Activated naive CD4-positive, alpha-beta T cell (primary cell): ENCODE data around the gene FAM78A.
A peak's percentile ranks its signal among the peaks of the same experiment; 100 is the strongest.
"Not testable (repeated sequence)": the region's sequence is repeated elsewhere in the genome, so short reads cannot be mapped to it uniquely, and the experiment has no call there.

ENCODE experiments used
- DNase-seq, 4 experiments: peaks; one replicate each; lab custom pipeline; 2025; lab: John Stamatoyannopoulos, UW

The FAM78A gene

GRCh38 chr9:131281119-131281965 lies 5.0 kb upstream of the FAM78A start:
- no peak for DNase-seq

GRCh38 chr9:131280660-131281059 lies 4.3 kb upstream of the FAM78A start:
- DNase-seq: no peak

GRCh38 chr9:131279863-131280570 lies 3.7 kb upstream of the FAM78A start:
- DNase-seq: no peak

- DNase-seq: no peak
Observed at GRCh38 chr9:131279196-131279862, 3.0 kb upstream of the FAM78A start.

- no peak for DNase-seq
Observed at GRCh38 chr9:131278702-131279111, 2.4 kb upstream of the FAM78A start.

GRCh38 chr9:131277910-131278701 lies 1.8 kb upstream of the FAM78A start:
- peak in 3 of 4 experiments; percentile 32 to 43 (median 37) for DNase-seq

- peak in 1 of 4 experiments; percentile 35 for DNase-seq
Observed at GRCh38 chr9:131277287-131277909, 1.1 kb upstream of the FAM78A start.

GRCh38 chr9:131276891-131277286 lies 579 bp upstream of the FAM78A start:
- DNase-seq: peak in 1 of 4 experiments; percentile 41

GRCh38 chr9:131275332-131276093 lies 797 bp downstream of the FAM78A start:
- peak in 1 of 4 experiments; percentile 17 for DNase-seq

- no peak for DNase-seq
Observed at GRCh38 chr9:131274674-131275331, 1.5 kb downstream of the FAM78A start.

- no peak for DNase-seq
Observed at GRCh38 chr9:131273856-131274673, 2.2 kb downstream of the FAM78A start.

- DNase-seq: no peak
Observed at GRCh38 chr9:131273146-131273855, 3.0 kb downstream of the FAM78A start.

GRCh38 chr9:131272212-131272611 lies 4.1 kb downstream of the FAM78A start:
- no peak for DNase-seq

GRCh38 chr9:131271506-131271931 lies 4.8 kb downstream of the FAM78A start:
- DNase-seq: no peak

- DNase-seq: not testable (repeated sequence)
Observed at GRCh38 chr9:131271016-131271273, 5.4 kb downstream of the FAM78A start.

- DNase-seq: peak in 2 of 4 experiments; percentile 34 to 50
Observed at GRCh38 chr9:131270171-131271015, 5.9 kb downstream of the FAM78A start.
